ENCODE data around the gene ALB.
"Not testable (repeated sequence)": the region's sequence is repeated elsewhere in the genome, so short reads cannot be mapped to it uniquely, and the experiment has no call there.

The ALB gene

GRCh38 chr4:73404042-73404441, at the start of gene ALB:
ALB (plus strand) TSS chr4:73404287; CDS start chr4:73404328, 41 bp downstream.
- no peak for DNase-seq

DNA sequence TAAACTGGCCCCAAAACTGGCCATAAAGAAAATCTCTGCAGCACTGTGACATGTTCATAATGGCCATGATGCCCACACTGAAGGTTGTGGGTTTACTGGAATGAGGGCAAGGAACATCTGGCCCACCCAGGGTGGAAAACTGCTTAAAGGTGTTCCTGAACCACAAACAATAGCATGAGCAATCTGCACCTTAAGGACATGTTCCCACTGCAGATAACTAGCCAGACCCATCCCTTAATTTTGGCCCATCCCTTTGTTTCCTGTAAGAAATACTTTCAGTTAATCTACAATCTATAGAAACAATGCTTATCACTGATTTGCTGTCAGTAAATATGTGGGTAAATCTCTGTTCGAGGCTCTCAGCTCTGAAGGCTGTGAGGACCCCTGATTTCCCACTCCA, 46.9 kb upstream of the ALB start:
- DNase-seq = not testable (repeated sequence)

DNA sequence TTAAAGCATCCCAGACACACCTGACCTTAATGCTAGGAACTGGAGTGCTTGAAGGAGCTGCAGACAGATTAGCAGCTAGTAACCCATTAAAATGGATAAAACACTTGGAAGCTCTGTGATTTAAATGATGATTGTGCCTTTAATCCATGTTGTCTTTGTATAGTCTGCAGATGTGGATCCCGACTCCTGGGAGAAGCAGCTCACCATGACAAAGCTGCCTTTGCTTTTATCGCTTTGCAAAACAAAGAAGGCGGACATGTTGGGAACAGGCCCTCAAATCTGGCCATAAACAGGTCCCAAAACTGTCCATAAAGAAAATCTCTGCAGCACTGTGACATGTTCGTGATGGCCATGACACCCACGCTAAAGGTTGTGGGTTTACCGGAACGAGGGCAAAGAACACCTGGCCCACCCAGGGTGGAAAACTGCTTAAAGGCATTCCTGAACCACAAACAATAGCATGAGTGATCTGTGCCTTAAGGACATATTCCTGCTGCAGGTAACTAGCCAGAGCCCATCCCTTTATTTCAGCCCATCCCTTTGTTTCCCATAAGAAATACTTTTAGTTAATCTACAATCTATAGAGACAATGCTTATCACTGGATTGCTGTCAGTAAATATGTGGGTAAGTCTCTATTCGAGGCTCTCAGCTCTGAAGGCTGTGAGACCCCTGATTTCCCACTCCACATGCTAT, 34.4 kb upstream of the ALB start:
- not testable (repeated sequence) for DNase-seq

DNA sequence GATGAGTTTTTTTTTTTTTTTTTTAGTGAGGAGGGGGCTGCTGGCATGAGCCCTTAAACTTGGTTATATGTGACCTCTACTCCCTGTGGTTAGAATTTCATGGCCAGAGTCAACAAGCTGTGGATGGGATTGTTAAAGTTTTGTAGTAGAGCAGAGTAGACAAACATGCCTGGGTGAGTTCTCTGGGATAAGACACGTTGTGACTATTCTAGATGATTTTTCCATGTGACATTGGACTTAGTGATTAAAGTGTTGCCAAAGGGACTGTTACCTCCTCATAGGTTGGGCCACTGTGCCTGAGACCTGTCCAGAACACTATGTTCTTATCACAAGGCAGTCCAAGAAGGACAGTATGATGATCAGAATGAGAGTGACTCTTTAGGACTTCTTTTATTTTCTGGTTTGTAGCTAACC, 28.8 kb upstream of the ALB start:
- no peak for DNase-seq

DNA sequence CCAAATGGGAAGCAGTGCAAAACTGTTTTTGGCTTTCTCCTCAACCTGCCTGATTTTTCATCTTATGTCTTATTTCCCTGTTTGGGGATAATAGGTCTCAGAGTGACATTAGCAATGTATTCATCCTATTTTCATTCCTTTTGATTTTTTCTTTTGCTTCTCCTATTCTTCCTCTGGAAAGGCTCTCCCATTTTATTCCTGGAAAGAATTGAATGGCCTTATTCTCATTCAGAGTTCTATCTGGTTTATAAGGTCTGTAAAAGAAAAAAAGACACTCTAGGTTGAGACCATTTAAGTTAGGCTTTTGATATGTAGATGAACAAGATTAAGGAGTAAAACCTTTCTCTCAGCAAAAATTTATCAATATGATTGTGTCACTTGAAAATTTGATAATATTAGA, 27.8 kb upstream of the ALB start:
- DNase-seq = no peak

- no peak for DNase-seq
These were observed 27.1 kb upstream of the ALB start for GRCh38 chr4:73376976-73377375.

- DNase-seq = no peak
These were observed 25.2 kb upstream of the ALB start for GRCh38 chr4:73378887-73379286.

DNA sequence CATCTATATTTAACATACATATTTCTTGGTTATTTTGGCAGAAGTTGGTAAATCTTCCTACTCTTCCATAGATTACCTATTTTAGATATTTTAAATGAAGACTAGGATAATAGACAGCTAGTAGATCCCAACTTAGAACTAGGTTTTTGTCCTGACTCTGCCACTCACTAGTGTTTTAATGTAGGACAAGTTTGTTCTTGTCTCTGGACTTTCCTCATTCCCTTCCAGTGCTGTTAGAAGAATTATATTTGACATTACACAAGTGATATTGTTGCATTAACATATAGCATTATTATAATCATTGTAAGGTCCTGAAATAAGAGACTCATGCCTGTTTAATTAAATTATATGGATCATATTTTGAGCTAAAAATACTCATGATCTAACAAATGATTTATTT, 24.1 kb upstream of the ALB start:
- no peak for DNase-seq

GRCh38 chr4:73381214-73381613, 22.9 kb upstream of the ALB start:
- DNase-seq = no peak

- DNase-seq = no peak
These were observed 20.6 kb upstream of the ALB start for GRCh38 chr4:73383452-73383851.

DNA sequence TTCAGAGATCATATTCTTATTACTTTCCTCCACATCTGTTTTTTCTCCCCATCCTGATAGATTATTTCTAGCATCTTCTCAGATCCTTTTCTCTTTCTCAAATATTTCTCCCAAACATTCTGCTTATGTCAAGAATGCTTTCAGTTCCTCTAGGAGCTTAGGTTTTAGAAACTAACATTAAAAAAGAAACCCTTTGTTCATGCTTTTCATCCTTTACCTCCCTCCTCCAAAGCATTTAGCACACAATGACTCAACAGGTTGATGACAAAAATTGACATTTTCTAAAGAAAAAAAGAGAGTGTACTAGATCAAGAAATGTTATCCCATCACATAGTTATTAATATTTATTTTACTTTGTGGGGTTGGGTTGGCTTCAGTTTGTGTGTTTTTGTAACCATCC, 16.5 kb upstream of the ALB start:
- DNase-seq = no peak

GRCh38 chr4:73388887-73389286, 15.2 kb upstream of the ALB start:
- no peak for DNase-seq

- DNase-seq = not testable (repeated sequence)
These were observed 14.4 kb upstream of the ALB start for GRCh38 chr4:73389663-73390062.

- DNase-seq = no peak
These were observed 12.3 kb upstream of the ALB start for GRCh38 chr4:73391774-73392173.

DNA sequence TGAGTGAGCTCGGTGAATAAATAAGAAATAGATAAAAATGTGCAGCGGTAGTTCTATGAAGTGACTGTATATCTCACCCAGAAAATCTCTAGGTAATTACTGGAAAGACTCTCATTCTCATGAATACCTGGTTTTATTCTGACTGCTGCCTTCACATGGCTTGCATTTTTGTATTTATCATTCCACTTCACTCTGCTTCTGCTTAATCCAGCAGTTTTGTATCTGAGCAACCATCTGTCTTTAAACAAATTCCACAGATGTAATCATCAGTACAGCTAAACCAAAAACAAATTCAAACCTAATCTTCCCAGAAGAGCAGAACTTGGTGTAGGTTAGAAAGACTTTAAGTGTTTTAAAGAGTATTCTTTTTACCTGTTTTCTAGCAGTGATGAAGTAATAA, 11.2 kb upstream of the ALB start:
- DNase-seq = no peak

- no peak for DNase-seq
These were observed 7.8 kb upstream of the ALB start for GRCh38 chr4:73396304-73396703.

- no peak for DNase-seq
These were observed 6.8 kb upstream of the ALB start for GRCh38 chr4:73396993-73397972.

- DNase-seq = no peak
These were observed 2.7 kb upstream of the ALB start for GRCh38 chr4:73401412-73401811.

GRCh38 chr4:73404457-73404856, 370 bp downstream of the ALB start:
- no peak for DNase-seq

DNA sequence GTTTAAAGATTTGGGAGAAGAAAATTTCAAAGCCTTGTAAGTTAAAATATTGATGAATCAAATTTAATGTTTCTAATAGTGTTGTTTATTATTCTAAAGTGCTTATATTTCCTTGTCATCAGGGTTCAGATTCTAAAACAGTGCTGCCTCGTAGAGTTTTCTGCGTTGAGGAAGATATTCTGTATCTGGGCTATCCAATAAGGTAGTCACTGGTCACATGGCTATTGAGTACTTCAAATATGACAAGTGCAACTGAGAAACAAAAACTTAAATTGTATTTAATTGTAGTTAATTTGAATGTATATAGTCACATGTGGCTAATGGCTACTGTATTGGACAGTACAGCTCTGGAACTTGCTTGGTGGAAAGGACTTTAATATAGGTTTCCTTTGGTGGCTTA, 1.1 kb downstream of the ALB start:
- DNase-seq = no peak

GRCh38 chr4:73406548-73406875, 2.4 kb downstream of the ALB start:
- DNase-seq = no peak

DNA sequence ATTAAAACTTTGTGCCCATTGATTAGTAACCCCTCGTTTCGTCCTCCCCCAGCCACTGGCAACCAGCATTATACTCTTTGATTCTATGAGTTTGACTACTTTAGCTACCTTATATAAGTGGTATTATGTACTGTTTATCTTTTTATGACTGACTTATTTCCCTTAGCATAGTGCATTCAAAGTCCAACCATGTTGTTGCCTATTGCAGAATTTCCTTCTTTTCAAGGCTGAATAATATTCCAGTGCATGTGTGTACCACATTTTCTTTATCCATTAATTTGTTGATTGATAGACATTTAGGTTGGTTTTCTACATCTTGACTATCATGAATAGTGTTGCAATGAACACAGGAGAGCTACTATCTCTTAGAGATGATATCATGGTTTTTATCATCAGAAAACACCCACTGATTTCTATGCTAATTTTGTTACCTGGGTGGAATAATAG, 3.2 kb downstream of the ALB start:
- no peak for DNase-seq

DNA sequence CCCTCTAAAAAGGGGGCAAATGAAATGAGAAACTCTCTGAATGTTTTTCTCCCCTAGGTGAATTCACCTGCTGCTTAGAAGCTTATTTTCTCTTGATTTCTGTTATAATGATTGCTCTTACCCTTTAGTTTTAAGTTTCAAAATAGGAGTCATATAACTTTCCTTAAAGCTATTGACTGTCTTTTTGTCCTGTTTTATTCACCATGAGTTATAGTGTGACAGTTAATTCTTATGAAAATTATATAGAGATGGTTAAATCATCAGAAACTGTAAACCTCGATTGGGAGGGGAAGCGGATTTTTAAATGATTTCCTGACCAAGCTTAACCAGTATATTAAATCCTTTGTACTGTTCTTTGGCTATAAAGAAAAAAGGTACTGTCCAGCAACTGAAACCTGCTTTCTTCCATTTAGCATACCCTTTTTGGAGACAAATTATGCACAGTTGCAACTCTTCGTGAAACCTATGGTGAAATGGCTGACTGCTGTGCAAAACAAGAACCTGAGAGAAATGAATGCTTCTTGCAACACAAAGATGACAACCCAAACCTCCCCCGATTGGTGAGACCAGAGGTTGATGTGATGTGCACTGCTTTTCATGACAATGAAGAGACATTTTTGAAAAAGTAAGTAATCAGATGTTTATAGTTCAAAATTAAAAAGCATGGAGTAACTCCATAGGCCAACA, 4.2 kb downstream of the ALB start:
- DNase-seq = no peak
